Kidney (tissue), 14 donors: Measurements from ENCODE around the gene TIMD4. TPM values are rescaled to one million over a fixed set of nuclear protein-coding genes. Genes with fewer than 3 reads are reported as not detected.

Source experiments
- DNase-seq, 5 donors: peaks; one replicate each; pipeline ENCODE4 v3.0.0-alpha.2; 2013 to 2020
- FAIRE-seq: peaks from 2 replicates; lab custom pipeline; 2012; peaks lifted over from hg19 to GRCh38; lab: Jason Lieb, UNC
- H3K27ac ChIP-seq, 2 donors: one replicate each; pipeline ENCODE4 v1.7.0; 2013; ENCODE audit warnings: low read depth in 2 of 2, low read length in 2 of 2, inconsistent platforms in 1 of 2
- H3K27me3 ChIP-seq: one replicate; pipeline ENCODE4 v1.7.1; 2013; ENCODE audit warnings: low read length, inconsistent platforms; ENCODE audit not compliant: control insufficient read depth, insufficient read depth
- H3K36me3 ChIP-seq, 3 donors: one replicate each; pipeline versions ENCODE4 v1.7.0 to v1.7.1; 2013; ENCODE audit warnings: low read length in 3 of 3, control low read depth in 1 of 3, inconsistent platforms in 1 of 3; ENCODE audit not compliant: insufficient read depth in 3 of 3, control insufficient read depth in 2 of 3
- H3K4me1 ChIP-seq, 3 donors: one replicate each; pipeline versions ENCODE4 v1.7.0 to v1.7.1; 2013; ENCODE audit warnings: low read length in 3 of 3, inconsistent platforms in 1 of 3, low read depth in 1 of 3; ENCODE audit not compliant: control insufficient read depth in 2 of 3, insufficient read depth in 2 of 3
- H3K4me3 ChIP-seq, 3 donors: one replicate each; pipeline versions ENCODE4 v1.7.0 to v1.8.1; 2013; ENCODE audit warnings: low read length in 3 of 3, control low read depth in 1 of 3, inconsistent platforms in 1 of 3
- H3K9ac ChIP-seq, 3 donors: one replicate each; pipeline versions ENCODE4 v1.7.0 to v1.7.1; 2013; ENCODE audit warnings: low read length in 3 of 3, control low read depth in 1 of 3, inconsistent platforms in 1 of 3
- H3K9me3 ChIP-seq, 3 donors: one replicate each; pipeline versions ENCODE4 v1.7.0 to v1.7.1; 2013; ENCODE audit warnings: low read length in 3 of 3, control low read depth in 1 of 3, inconsistent platforms in 1 of 3; ENCODE audit not compliant: control insufficient read depth in 2 of 3, insufficient read depth in 1 of 3
- CTCF ChIP-seq: IDR thresholded peaks from 3 replicates; pipeline ENCODE4 v1.5.1; 2012; ENCODE audit warnings: mild to moderate bottlenecking, moderate library complexity, borderline replicate concordance; ENCODE audit not compliant: insufficient read depth; ENCODE audit errors: extremely low read depth
- intact Hi-C: fragments of 100-400 bp; cut with DNase I; formaldehyde crosslinking; loops from one replicate; pipeline ENCODE4 v1.11.1; 2022
- polyA plus RNA-seq: library from polyadenylated mRNA; stranded (reverse); fragments of 350-450 nt; fragmentation: Illumina TruSeq; extraction: RNeasy Lipid Tissue Mini Kit (QIAGEN cat#74804); gene quantifications from one replicate; pipeline ENCODE4 v1.2.3, GENCODE V29; 2014; ENCODE audit warnings: low read depth, low replicate concordance; ENCODE audit not compliant: insufficient read depth
- total RNA-seq: library from RNA; stranded (reverse); fragmentation: NEBNext Ultra II Directional; extraction: Animal tissue kit (Norgen Biotek cat#: 25700); gene quantifications from one replicate; pipeline ENCODE4 v1.2.1, GENCODE V29; 2021
- donor health status: control.
- donor health status: control.
- donor health status: control.
- donor health status: control.
- donor health status: control.
- donor health status: DM: yes; HTN: yes; CAD: no.
- donor health status: Normal renal cell carcinoma (clear cell type).

The TIMD4 gene
- total and polyA plus RNA-seq, 2 donors from 2014 or later: 2.3 to 8.0 TPM

GRCh38 chr5:156893517-156893916, 69.5 kb downstream of the TIMD4 start:
- no peak for TF ChIP-seq CTCF
- Histone ChIP-seq H3K27me3 (no peaks in the 10 kb centered on the region), H3K4me1 (no peaks in the 10 kb centered on the region), H3K4me3 (no peak overlapping the region), H3K9me3 (no peaks in the 10 kb centered on the region), H3K27ac (no peak overlapping the region), H3K36me3 (no peaks in the 10 kb centered on the region), H3K9ac (no peak overlapping the region)
- FAIRE-seq (no peak), DNase-seq (no peak)
- intact Hi-C loops: no loop called here

GRCh38 chr5:156892864-156893263, 70.2 kb downstream of the TIMD4 start:
- no peak overlapping the region for H3K27ac ChIP-seq
- FAIRE-seq (no peak), DNase-seq (no peak)
- no peaks in the 10 kb centered on the region for H3K9me3 ChIP-seq
- H3K4me3 ChIP-seq: no peak overlapping the region
- no peak overlapping the region for H3K9ac ChIP-seq
- no peak for TF ChIP-seq CTCF
- H3K4me1 ChIP-seq: no peaks in the 10 kb centered on the region
- H3K36me3 ChIP-seq: no peaks in the 10 kb centered on the region
- intact Hi-C loops: no loop called here
- no peaks in the 10 kb centered on the region for H3K27me3 ChIP-seq

GRCh38 chr5:156892223-156892622, 70.8 kb downstream of the TIMD4 start:
- Histone ChIP-seq H3K9me3 (no peaks in the 10 kb centered on the region), H3K9ac (no peak overlapping the region), H3K27me3 (no peaks in the 10 kb centered on the region), H3K36me3 (no peaks in the 10 kb centered on the region), H3K4me1 (no peaks in the 10 kb centered on the region), H3K27ac (no peak overlapping the region), H3K4me3 (no peak overlapping the region)
- no peak for TF ChIP-seq CTCF
- intact Hi-C loops: no loop called here
- DNase-seq (no peak), FAIRE-seq (no peak)

GRCh38 chr5:156888520-156888919, 74.5 kb downstream of the TIMD4 start:
- Histone ChIP-seq H3K27ac (no peak overlapping the region), H3K4me3 (no peak overlapping the region), H3K4me1 (no peaks in the 10 kb centered on the region), H3K9me3 (no peaks in the 10 kb centered on the region), H3K36me3 (no peaks in the 10 kb centered on the region), H3K9ac (no peak overlapping the region), H3K27me3 (no peaks in the 10 kb centered on the region)
- TF ChIP-seq CTCF: no peak
- intact Hi-C loops: no loop called here
- DNase-seq (no peak), FAIRE-seq (no peak)
